ENCODE measurements around the gene MAU2.

The MAU2 gene

GRCh38 chr19:19304186-19304965 is 16.3 kb upstream of the MAU2 start:
- H3K36me3 Mint-ChIP-seq (ENCODE audit: low read depth), result peaks cover 46% of the 10 kb centered on the region
- no peak overlapping the region for H3K4me3 Mint-ChIP-seq
- no peaks in the 10 kb centered on the region for H3K4me1 Mint-ChIP-seq
- no peaks in the 10 kb centered on the region for H3K27me3 Mint-ChIP-seq (ENCODE audit: low read depth)
- no peak overlapping the region for H3K27ac Mint-ChIP-seq
- TF ChIP-seq CTCF (IDR thresholded peaks at IDR 0.05; ENCODE audit: unreplicated experiment in 3 of 3), result no peak
- H3K9me3 Mint-ChIP-seq, result no peaks in the 10 kb centered on the region

GRCh38 chr19:19305066-19305465 is 15.6 kb upstream of the MAU2 start:
- no peak overlapping the region for H3K4me3 Mint-ChIP-seq
- TF ChIP-seq CTCF (IDR thresholded peaks at IDR 0.05; ENCODE audit: unreplicated experiment in 3 of 3), result no peak
- H3K4me1 Mint-ChIP-seq, result no peaks in the 10 kb centered on the region
- H3K27ac Mint-ChIP-seq, result no peak overlapping the region
- peaks cover 49% of the 10 kb centered on the region for H3K36me3 Mint-ChIP-seq (ENCODE audit: low read depth)
- H3K9me3 Mint-ChIP-seq, result no peaks in the 10 kb centered on the region
- H3K27me3 Mint-ChIP-seq (ENCODE audit: low read depth), result no peaks in the 10 kb centered on the region

GRCh38 chr19:19305696-19306095 is 14.9 kb upstream of the MAU2 start:
- no peak overlapping the region for H3K4me3 Mint-ChIP-seq
- no peaks in the 10 kb centered on the region for H3K27me3 Mint-ChIP-seq (ENCODE audit: low read depth)
- no peaks in the 10 kb centered on the region for H3K4me1 Mint-ChIP-seq
- TF ChIP-seq CTCF (IDR thresholded peaks at IDR 0.05; ENCODE audit: unreplicated experiment in 3 of 3), result no peak
- peaks cover 56% of the 10 kb centered on the region for H3K36me3 Mint-ChIP-seq (ENCODE audit: low read depth)
- no peaks in the 10 kb centered on the region for H3K9me3 Mint-ChIP-seq
- no peak overlapping the region for H3K27ac Mint-ChIP-seq

- Mint-ChIP-seq H3K9me3 (no peaks in the 10 kb centered on the region), H3K36me3 (ENCODE audit: low read depth) (peaks cover 51% of the 10 kb centered on the region), H3K27ac (no peak overlapping the region), H3K4me3 (no peak overlapping the region), H3K4me1 (no peaks in the 10 kb centered on the region), H3K27me3 (ENCODE audit: low read depth) (no peaks in the 10 kb centered on the region)
- no peak for TF ChIP-seq CTCF (IDR thresholded peaks at IDR 0.05; ENCODE audit: unreplicated experiment in 3 of 3)
Observed at GRCh38 chr19:19306191-19306590, 14.4 kb upstream of the MAU2 start.

GRCh38 chr19:19308373-19308772 is 12.3 kb upstream of the MAU2 start:
- no peak for TF ChIP-seq CTCF (IDR thresholded peaks at IDR 0.05; ENCODE audit: unreplicated experiment in 3 of 3)
- Mint-ChIP-seq H3K36me3 (ENCODE audit: low read depth) (peaks cover 41% of the 10 kb centered on the region), H3K4me1 (peaks cover 8% of the 10 kb centered on the region), H3K9me3 (no peaks in the 10 kb centered on the region), H3K27me3 (ENCODE audit: low read depth) (no peaks in the 10 kb centered on the region), H3K4me3 (no peak overlapping the region), H3K27ac (no peak overlapping the region)

GRCh38 chr19:19315444-19315843 is 5.2 kb upstream of the MAU2 start:
- Mint-ChIP-seq H3K36me3 (ENCODE audit: low read depth) (peaks cover 27% of the 10 kb centered on the region), H3K27me3 (ENCODE audit: low read depth) (no peaks in the 10 kb centered on the region), H3K27ac (no peak overlapping the region), H3K4me3 (no peak overlapping the region), H3K9me3 (no peaks in the 10 kb centered on the region), H3K4me1 (peaks cover 24% of the 10 kb centered on the region)
- TF ChIP-seq CTCF (IDR thresholded peaks at IDR 0.05; ENCODE audit: unreplicated experiment in 3 of 3), result no peak
